Right lobe of liver (tissue), 4 donors: ENCODE measurements around the gene DOC2A.

Experiments
- CTCF ChIP-seq, 4 donors: fragments of 200-600 bp in 3 of 4; fragments of 450-650 bp in 1 of 4; IDR thresholded peaks; one replicate each; pipeline versions ENCODE4 v1.5.1 to v1.8.0; 2016 to 2022; ENCODE audit warnings: antibody characterized with exemption in 4 of 4, mild to moderate bottlenecking in 2 of 4
- POLR2A ChIP-seq: fragments of 450-650 bp; IDR thresholded peaks from one replicate; pipeline ENCODE4 v1.6.1; 2017; ENCODE audit warnings: antibody characterized with exemption, mild to moderate bottlenecking
- donor health status: DM: no; HTN: no; CAD: no.
- donor health status: DM: no; HTN: no; CAD: no.
- donor health status: DM: no; HTN: yes; CAD: no.

- no peak for TF ChIP-seq POLR2A
- no peak for TF ChIP-seq CTCF (IDR thresholded peaks at IDR 0.05)
Measured at GRCh38 chr16:29986931-29987330, 23.9 kb downstream of the DOC2A start.
